Brain microvascular endothelial cell (primary cell): ENCODE results near the gene GALNTL6.
"Not testable (repeated sequence)": the region's sequence is repeated elsewhere in the genome, so short reads cannot be mapped to it uniquely, and the experiment has no call there.

Experiments
- DNase-seq: peaks from one replicate; pipeline ENCODE4 v3.0.0-alpha.2; 2020
- H3K27ac ChIP-seq: fragments of 250-450 bp; sonication (Bioruptor Pico); 2 replicates; pipeline ENCODE4 v1.5.1; 2020; ENCODE audit warnings: mild to moderate bottlenecking, moderate library complexity
- H3K27me3 ChIP-seq: fragments of 250-450 bp; sonication (Bioruptor Pico); replicated peaks from 2 replicates; pipeline ENCODE4 v1.5.1; 2020; ENCODE audit warnings: mild to moderate bottlenecking
- H3K36me3 ChIP-seq: fragments of 250-450 bp; sonication (Bioruptor Pico); replicated peaks from 2 replicates; pipeline ENCODE4 v1.5.1; 2020; ENCODE audit warnings: mild to moderate bottlenecking
- H3K4me3 ChIP-seq: 2 replicates; pipeline ENCODE4 v1.5.1; 2011; ENCODE audit warnings: low read depth, mild to moderate bottlenecking, control low read depth, low read length, moderate library complexity
- in situ Hi-C: cut with HindIII; loops from 2 replicates; pipeline ENCODE4 v1.10.0; 2017; ENCODE audit warnings: low sequenced_read_pairs, low pct_ligation_motif_present
- TF ChIP-seq, protein P1 (sequence below): IDR thresholded peaks from 2 replicates; pipeline ENCODE4 v1.5.1; 2011; ENCODE audit warnings: low read depth, mild to moderate bottlenecking, moderate library complexity, low read length, control low read depth, inconsistent platforms; ENCODE audit errors: missing control alignments

GALNTL6 gene

DNA sequence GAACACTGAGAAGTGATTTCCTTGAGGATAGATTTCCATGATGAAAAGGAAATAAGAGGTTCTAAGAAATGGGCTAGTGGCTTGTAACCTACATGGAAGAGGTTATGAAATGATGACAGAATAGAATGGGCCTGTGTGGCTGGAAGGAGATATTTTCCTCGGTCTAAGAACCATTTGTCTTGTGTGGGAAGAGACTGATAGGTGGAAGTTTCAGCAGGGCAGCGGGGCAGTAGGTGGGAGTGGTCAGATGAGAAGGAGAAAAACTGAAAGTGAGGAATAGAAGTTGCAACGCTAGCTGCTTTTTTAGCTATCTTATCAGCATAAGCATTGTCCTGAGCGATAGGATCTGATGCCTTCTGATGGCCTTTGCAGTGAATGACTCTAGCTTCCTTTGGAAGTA is 1144.0 kb downstream of the GALNTL6 start:
- Histone ChIP-seq H3K27me3 (no peaks in the 10 kb centered on the region), H3K4me3 (no peak overlapping the region), H3K27ac (no peak overlapping the region), H3K36me3 (no peaks in the 10 kb centered on the region)
- in situ Hi-C loops = no loop called here
- DNase-seq = no peak
- TF ChIP-seq, protein P1, sequence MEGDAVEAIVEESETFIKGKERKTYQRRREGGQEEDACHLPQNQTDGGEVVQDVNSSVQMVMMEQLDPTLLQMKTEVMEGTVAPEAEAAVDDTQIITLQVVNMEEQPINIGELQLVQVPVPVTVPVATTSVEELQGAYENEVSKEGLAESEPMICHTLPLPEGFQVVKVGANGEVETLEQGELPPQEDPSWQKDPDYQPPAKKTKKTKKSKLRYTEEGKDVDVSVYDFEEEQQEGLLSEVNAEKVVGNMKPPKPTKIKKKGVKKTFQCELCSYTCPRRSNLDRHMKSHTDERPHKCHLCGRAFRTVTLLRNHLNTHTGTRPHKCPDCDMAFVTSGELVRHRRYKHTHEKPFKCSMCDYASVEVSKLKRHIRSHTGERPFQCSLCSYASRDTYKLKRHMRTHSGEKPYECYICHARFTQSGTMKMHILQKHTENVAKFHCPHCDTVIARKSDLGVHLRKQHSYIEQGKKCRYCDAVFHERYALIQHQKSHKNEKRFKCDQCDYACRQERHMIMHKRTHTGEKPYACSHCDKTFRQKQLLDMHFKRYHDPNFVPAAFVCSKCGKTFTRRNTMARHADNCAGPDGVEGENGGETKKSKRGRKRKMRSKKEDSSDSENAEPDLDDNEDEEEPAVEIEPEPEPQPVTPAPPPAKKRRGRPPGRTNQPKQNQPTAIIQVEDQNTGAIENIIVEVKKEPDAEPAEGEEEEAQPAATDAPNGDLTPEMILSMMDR = no peak

DNA sequence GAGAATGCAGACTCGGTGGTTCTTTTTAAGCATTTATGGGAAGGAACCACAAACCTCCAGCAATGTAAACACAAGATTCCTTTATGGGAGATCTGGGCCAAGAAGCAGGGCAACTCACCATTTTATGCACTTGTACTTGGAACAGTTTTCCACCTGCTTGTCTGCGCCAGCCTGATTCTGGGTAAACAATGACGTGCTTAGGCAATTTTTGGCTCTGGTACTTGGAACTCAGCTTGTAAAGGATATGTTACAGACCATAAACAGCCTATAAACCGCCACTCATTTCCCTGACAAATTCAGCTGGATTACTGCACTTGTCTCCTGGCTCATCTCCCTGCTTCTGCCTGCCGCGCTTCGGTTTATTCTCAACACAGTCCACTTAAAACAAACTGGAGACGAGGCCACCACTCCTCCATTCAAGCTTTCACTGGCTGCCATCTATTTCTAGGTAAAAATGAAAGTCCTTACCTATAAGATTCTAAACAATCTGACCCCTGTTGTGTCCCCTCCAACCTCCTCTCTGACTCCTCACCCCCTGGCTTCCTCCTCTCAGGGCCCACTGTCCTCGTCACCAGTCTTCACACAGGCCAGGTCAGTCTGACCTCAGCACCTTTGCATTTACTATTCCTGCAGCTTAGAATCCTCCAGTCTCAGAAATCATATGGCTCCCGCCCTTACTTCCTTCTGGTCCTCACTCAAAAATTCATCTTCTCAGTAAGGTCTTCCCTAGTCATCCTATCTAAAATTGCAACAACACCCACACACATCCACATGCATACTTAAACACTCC is 1149.6 kb downstream of the GALNTL6 start:
- in situ Hi-C loops = no loop called here
- H3K36me3 ChIP-seq = no peaks in the 10 kb centered on the region
- H3K4me3 ChIP-seq = no peak overlapping the region
- no peak overlapping the region for H3K27ac ChIP-seq
- no peak for DNase-seq
- no peaks in the 10 kb centered on the region for H3K27me3 ChIP-seq
- TF ChIP-seq, protein P1 = no peak

DNA sequence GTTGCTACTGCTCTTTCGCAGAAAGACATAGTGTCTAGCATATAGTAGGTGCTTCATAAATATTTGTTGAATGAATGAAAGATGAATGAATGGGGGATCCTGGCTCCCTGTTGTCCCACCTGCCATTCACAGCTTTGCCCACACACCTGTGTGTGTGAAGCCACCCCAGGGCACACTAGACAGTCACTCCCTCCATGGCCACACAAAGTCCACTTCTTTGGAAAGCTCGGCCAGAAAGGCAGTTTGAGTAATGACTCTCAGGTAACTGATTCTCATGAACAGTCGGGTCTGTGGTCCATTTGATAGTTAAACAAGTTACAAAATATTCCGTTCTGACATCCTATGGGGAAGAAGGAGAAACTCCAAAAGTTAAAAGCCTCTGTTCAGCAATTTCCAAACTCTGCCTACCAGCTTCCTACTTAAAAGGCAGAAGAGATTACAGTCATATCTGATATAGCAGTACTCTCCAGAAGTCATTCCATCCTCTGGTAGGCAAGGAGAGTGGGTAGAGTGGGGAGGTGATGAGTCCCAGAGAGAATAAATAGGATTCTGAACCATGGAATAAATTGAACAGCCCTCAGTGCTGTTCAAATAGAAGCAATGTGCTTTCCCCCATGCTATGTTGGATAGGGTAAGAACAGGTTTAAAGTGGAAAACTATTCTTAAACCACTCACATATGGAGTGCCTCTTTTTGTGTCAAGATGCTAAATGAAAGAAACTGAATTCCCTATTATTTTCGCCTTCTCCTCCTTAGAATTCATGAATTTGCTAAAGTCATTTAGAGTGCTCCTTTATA is 1150.5 kb downstream of the GALNTL6 start:
- no peaks in the 10 kb centered on the region for H3K36me3 ChIP-seq
- no peak for DNase-seq
- no peaks in the 10 kb centered on the region for H3K27me3 ChIP-seq
- in situ Hi-C loops = no loop called here
- TF ChIP-seq, protein P1 = no peak
- H3K27ac ChIP-seq = no peak overlapping the region
- H3K4me3 ChIP-seq = no peak overlapping the region

DNA sequence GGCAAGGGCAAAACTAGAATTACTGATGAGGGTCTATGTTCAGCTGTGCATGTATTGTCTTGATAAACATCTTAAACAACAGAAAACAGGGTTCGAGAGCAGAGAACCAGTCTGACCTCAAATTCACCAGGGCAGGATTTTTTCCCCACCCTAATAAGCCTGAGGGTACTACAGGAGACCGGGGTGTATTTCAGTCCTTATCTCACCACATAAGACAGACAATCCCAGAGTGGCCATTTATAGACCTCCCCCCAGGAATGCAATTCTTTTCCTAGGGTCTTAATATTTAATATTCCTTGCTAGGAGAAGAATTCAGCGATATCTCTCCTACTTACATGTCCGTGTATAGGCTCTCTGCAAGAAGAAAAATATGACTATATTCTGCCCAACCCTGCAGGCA is 1157.0 kb downstream of the GALNTL6 start:
- H3K27me3 ChIP-seq, in situ Hi-C loops, H3K36me3 ChIP-seq, DNase-seq, H3K4me3 ChIP-seq, H3K27ac ChIP-seq: not testable (repeated sequence)

DNA sequence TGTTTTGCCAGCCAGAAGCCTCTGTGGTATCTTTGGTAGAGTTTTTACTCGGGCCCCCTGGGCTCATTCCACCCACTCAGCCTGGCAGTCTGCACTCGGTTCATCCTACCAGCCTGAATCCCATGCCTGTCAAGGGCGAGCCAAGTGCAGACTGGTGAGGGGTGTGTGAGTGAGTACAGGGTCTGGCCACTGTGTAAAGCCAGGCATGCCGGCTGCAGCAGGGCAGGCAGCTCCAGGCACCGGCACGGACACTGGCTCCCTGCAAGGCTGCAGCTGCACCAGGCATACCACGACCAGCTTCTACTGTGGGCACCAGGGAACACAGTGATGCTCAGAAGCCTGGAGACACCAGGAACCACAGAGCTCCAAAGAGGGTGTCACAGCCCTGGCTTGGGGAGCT is 1161.4 kb downstream of the GALNTL6 start:
- DNase-seq = no peak
- Histone ChIP-seq H3K36me3 (no peaks in the 10 kb centered on the region), H3K27ac (no peak overlapping the region), H3K4me3 (no peak overlapping the region), H3K27me3 (no peaks in the 10 kb centered on the region)
- in situ Hi-C loops = no loop called here
- TF ChIP-seq, protein P1 = no peak

DNA sequence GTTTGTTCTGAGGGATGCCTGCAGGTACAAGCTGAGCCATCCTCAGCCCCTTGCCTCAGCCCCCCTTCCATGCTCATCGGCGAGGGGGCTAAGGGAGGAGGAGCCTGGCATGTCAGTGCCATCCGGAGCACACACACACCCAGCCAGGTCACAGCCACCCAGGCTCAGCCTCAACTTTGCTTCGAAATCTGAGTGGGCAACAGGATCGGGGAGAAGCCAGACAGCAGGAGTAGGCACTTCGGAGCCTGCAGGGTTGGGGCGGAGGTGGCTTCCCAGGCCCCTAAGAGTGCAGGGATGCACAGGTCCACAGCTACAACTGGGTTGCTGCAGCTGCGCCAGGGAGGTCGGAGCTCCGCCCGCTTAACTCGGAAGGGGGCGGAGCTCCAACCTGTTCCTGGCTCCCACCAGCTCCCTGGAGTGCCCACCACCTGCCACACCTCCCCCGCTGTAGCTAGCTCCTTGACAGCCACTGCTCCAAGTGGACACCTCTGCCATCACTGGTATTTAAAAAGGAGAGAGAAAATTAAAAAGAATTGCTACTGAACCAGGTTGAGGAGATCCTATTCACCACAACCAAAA is 1162.5 kb downstream of the GALNTL6 start:
- TF ChIP-seq, protein P1 = no peak
- no peak for DNase-seq
- in situ Hi-C loops = no loop called here
- Histone ChIP-seq H3K4me3 (no peak overlapping the region), H3K36me3 (no peaks in the 10 kb centered on the region), H3K27ac (no peak overlapping the region), H3K27me3 (no peaks in the 10 kb centered on the region)

DNA sequence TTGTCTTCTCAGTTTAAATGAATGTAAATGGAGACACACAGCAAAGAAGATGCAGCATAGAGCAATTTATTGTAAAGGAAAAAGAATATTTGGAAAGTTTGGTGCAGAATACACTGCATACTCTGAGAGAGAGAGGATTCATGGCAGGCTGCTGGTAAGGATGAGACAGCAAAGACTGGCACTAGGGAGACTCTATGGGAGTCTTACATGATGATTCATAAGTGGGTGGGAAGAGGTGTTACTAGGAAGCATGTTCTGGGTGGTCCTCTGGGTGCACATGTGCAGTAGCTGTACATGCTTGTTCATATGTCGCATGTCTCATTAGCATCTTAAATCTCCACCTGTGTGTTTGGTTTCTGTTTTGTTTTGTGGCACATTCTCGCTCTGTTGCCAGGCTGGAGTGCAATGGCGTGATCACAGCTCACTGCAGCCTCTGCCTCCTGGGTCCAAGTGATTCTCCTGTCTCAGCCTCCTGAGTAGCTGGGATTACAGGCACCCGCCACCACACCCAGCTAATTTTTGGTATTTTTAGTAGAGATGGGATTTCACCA is 1164.4 kb downstream of the GALNTL6 start:
- H3K4me3 ChIP-seq, H3K36me3 ChIP-seq, H3K27me3 ChIP-seq, in situ Hi-C loops, DNase-seq, H3K27ac ChIP-seq: not testable (repeated sequence)
